HL-60/S4 treated with retinoic acid at 250 ng/mL for 4 days and 3 days (cell line): ENCODE measurements around the gene TRPM2.
"Not testable (repeated sequence)": the region's sequence is repeated elsewhere in the genome, so short reads cannot be mapped to it uniquely, and the experiment has no call there.

Experiments used
- in situ Hi-C: fragments of 300-500 bp; cut with MboI; formaldehyde crosslinking; loops from 2 replicates; pipeline ENCODE4 v1.7.0; 2022; ENCODE audit warnings: low sequenced_read_pairs

The TRPM2 gene

GRCh38 chr21:44391345-44392091 is 38.1 kb downstream of the TRPM2 start:
- in situ Hi-C loops: no loop called here

GRCh38 chr21:44392185-44392584 is 38.8 kb downstream of the TRPM2 start:
- in situ Hi-C loops: no loop called here

- in situ Hi-C loops: no loop called here
Measured at GRCh38 chr21:44392916-44393315, 39.5 kb downstream of the TRPM2 start.

- in situ Hi-C loops: no loop called here
Measured at GRCh38 chr21:44394733-44395132, 41.3 kb downstream of the TRPM2 start.

GRCh38 chr21:44395260-44395659 is 41.8 kb downstream of the TRPM2 start:
- in situ Hi-C loops: no loop called here

GRCh38 chr21:44396803-44397202 is 43.4 kb downstream of the TRPM2 start:
- in situ Hi-C loops: not testable (repeated sequence)

- in situ Hi-C loops: no loop called here
Measured at GRCh38 chr21:44397431-44398031, 44.1 kb downstream of the TRPM2 start.

GRCh38 chr21:44398499-44398898 is 45.1 kb downstream of the TRPM2 start:
- in situ Hi-C loops: no loop called here

GRCh38 chr21:44399151-44399954 is 45.9 kb downstream of the TRPM2 start:
- in situ Hi-C loops: no loop called here

GRCh38 chr21:44399955-44400790 is 46.8 kb downstream of the TRPM2 start:
- in situ Hi-C loops: no loop called here

GRCh38 chr21:44400791-44401385 is 47.5 kb downstream of the TRPM2 start:
- in situ Hi-C loops: no loop called here

GRCh38 chr21:44401386-44402160 is 48.2 kb downstream of the TRPM2 start:
- in situ Hi-C loops: no loop called here

GRCh38 chr21:44402323-44403105 is 49.1 kb downstream of the TRPM2 start:
- in situ Hi-C loops: no loop called here

- in situ Hi-C loops: no loop called here
Measured at GRCh38 chr21:44403106-44404020, 49.9 kb downstream of the TRPM2 start.

- in situ Hi-C loops: not testable (repeated sequence)
Measured at GRCh38 chr21:44404482-44404881, 51.1 kb downstream of the TRPM2 start.

GRCh38 chr21:44405091-44405947 is 51.9 kb downstream of the TRPM2 start:
- in situ Hi-C loops: no loop called here
